CD8-positive, alpha-beta memory T cell (primary cell): Measurements from ENCODE around the gene PDGFA. TPM values are rescaled to one million over a fixed set of nuclear protein-coding genes. Genes with fewer than 3 reads are reported as not detected.

Experiments
- CTCF ChIA-PET: fragments of 350-600 bp; sonication (Branson Sonifier 250); formaldehyde crosslinking; loops from one replicate; lab custom pipeline; 2021; ENCODE audit warnings: antibody characterized with exemption; lab: Charles Lee
- POLR2A ChIA-PET: fragments of 350-600 bp; sonication (Branson Sonifier 250); formaldehyde crosslinking; loops from one replicate; lab custom pipeline; 2021; ENCODE audit warnings: antibody characterized with exemption; lab: Charles Lee
- DNase-seq, 5 donors: peaks; one replicate each; pipeline versions ENCODE4 v3.0.0 to v3.0.0-alpha.2; 2020 to 2022; ENCODE audit warnings: mixed read lengths in 1 of 5
- H3K27ac ChIP-seq: one replicate; pipeline ENCODE4 v1.7.0; 2013; ENCODE audit warnings: low read depth, mild to moderate bottlenecking, low read length, moderate library complexity
- H3K27me3 ChIP-seq: 2 replicates; pipeline ENCODE4 v1.7.0; 2013; ENCODE audit warnings: low read length, mild to moderate bottlenecking; ENCODE audit not compliant: insufficient read depth, poor library complexity, severe bottlenecking
- H3K36me3 ChIP-seq: 2 replicates; pipeline ENCODE4 v1.7.0; 2013; ENCODE audit warnings: mild to moderate bottlenecking, low read length, moderate library complexity; ENCODE audit not compliant: insufficient read depth
- H3K4me1 ChIP-seq: 2 replicates; pipeline ENCODE4 v1.7.0; 2013; ENCODE audit warnings: mild to moderate bottlenecking, low read length, moderate library complexity; ENCODE audit not compliant: insufficient read depth
- H3K4me3 ChIP-seq: 2 replicates; pipeline ENCODE4 v1.7.0; 2013; ENCODE audit warnings: mild to moderate bottlenecking, low read length
- H3K9me3 ChIP-seq: 2 replicates; pipeline ENCODE4 v1.7.0; 2013; ENCODE audit warnings: mild to moderate bottlenecking, low read length
- H3K27ac Mint-ChIP-seq, 8 donors: one replicate each; pipeline ENCODE4 v1.8.0; 2020 to 2021; ENCODE audit warnings: mixed read lengths in 8 of 8, mild to moderate bottlenecking in 6 of 8, inconsistent platforms in 3 of 8, moderate library complexity in 3 of 8
- H3K27me3 Mint-ChIP-seq, 2 donors: one replicate each; pipeline ENCODE4 v1.8.0; 2020 to 2021; ENCODE audit warnings: mixed read lengths in 2 of 2, mild to moderate bottlenecking in 1 of 2, moderate library complexity in 1 of 2
- H3K36me3 Mint-ChIP-seq, 3 donors: one replicate each; pipeline ENCODE4 v1.8.0; 2020 to 2021; ENCODE audit warnings: mixed read lengths in 3 of 3, inconsistent platforms in 1 of 3, mild to moderate bottlenecking in 1 of 3
- H3K4me1 Mint-ChIP-seq, 3 donors: one replicate each; pipeline ENCODE4 v1.8.0; 2020 to 2021; ENCODE audit warnings: mixed read lengths in 3 of 3, inconsistent platforms in 1 of 3, mild to moderate bottlenecking in 1 of 3
- H3K4me3 Mint-ChIP-seq, 7 donors: one replicate each; pipeline ENCODE4 v1.8.0; 2020 to 2021; ENCODE audit warnings: mixed read lengths in 7 of 7, mild to moderate bottlenecking in 6 of 7, moderate library complexity in 4 of 7, inconsistent platforms in 2 of 7
- H3K9me3 Mint-ChIP-seq, 5 donors: one replicate each; pipeline ENCODE4 v1.8.0; 2020 to 2022; ENCODE audit warnings: mixed read lengths in 5 of 5, mild to moderate bottlenecking in 3 of 5, moderate library complexity in 2 of 5, inconsistent platforms in 1 of 5
- polyA plus RNA-seq: library from polyadenylated mRNA; unstranded; fragments of 300-500 nt; fragmentation: Illumina TruSeq; gene quantifications from one replicate; pipeline ENCODE4 v1.2.3, GENCODE V29; 2021
- total RNA-seq, 2 experiments: library from RNA; stranded (reverse); gene quantifications; one replicate each; pipeline ENCODE4 v1.2.3, GENCODE V29; 2021

Gene PDGFA
- total and polyA plus RNA-seq, 3 experiments from 2014 or later = 0.68 to 11.9 (median 11.6) TPM

GRCh38 chr7:512541-513311 lies 6.9 kb downstream of the PDGFA start:
- no peaks in the 10 kb centered on the region for H3K9me3 ChIP-seq
- ChIA-PET CTCF (no interaction called here), POLR2A (no interaction called here)
- H3K36me3 Mint-ChIP-seq = no peaks in the 10 kb centered on the region
- peaks cover 6% of the 10 kb centered on the region for H3K27me3 ChIP-seq
- H3K4me1 Mint-ChIP-seq = peaks cover 7 to 13% (median 11%) of the 10 kb centered on the region in 3 donors
- H3K27ac Mint-ChIP-seq = no peak overlapping the region
- no peak overlapping the region for H3K4me3 ChIP-seq
- no peak for DNase-seq
- H3K9me3 Mint-ChIP-seq = no peaks in the 10 kb centered on the region
- peaks cover 1% of the 10 kb centered on the region for H3K4me1 ChIP-seq
- no peak overlapping the region for H3K4me3 Mint-ChIP-seq
- no peak overlapping the region for H3K27ac ChIP-seq
- H3K36me3 ChIP-seq = no peaks in the 10 kb centered on the region
- H3K27me3 Mint-ChIP-seq = peaks cover 11 to 28% of the 10 kb centered on the region in 2 donors

- no peaks in the 10 kb centered on the region for H3K36me3 ChIP-seq
- no peaks in the 10 kb centered on the region for H3K9me3 ChIP-seq
- no peak overlapping the region for H3K27ac ChIP-seq
- ChIA-PET POLR2A (no interaction called here), CTCF (no interaction called here)
- Mint-ChIP-seq H3K36me3 (no peaks in the 10 kb centered on the region), H3K4me1 (peaks cover 5 to 10% (median 9%) of the 10 kb centered on the region in 3 donors), H3K27me3 (peaks cover 10 to 26% of the 10 kb centered on the region in 2 donors), H3K4me3 (no peak overlapping the region), H3K9me3 (no peaks in the 10 kb centered on the region), H3K27ac (no peak overlapping the region)
- H3K4me3 ChIP-seq = no peak overlapping the region
- H3K27me3 ChIP-seq = peaks cover 3% of the 10 kb centered on the region
- no peak for DNase-seq
- H3K4me1 ChIP-seq = no peaks in the 10 kb centered on the region
Measured at GRCh38 chr7:512146-512510, 7.5 kb downstream of the PDGFA start.

- Histone ChIP-seq H3K9me3 (no peaks in the 10 kb centered on the region), H3K36me3 (no peaks in the 10 kb centered on the region), H3K4me1 (no peaks in the 10 kb centered on the region), H3K27ac (no peak overlapping the region), H3K4me3 (no peak overlapping the region), H3K27me3 (peaks cover 3% of the 10 kb centered on the region)
- Mint-ChIP-seq H3K36me3 (no peaks in the 10 kb centered on the region), H3K9me3 (no peaks in the 10 kb centered on the region), H3K27me3 (peaks cover 10 to 26% of the 10 kb centered on the region in 2 donors), H3K4me1 (peaks cover 5 to 10% (median 9%) of the 10 kb centered on the region in 3 donors), H3K27ac (no peak overlapping the region), H3K4me3 (no peak overlapping the region)
- ChIA-PET CTCF (no interaction called here), POLR2A (no interaction called here)
- DNase-seq = no peak
Measured at GRCh38 chr7:511476-512145, 8.0 kb downstream of the PDGFA start.

GRCh38 chr7:510782-511281 lies 8.8 kb downstream of the PDGFA start:
- H3K9me3 Mint-ChIP-seq = no peaks in the 10 kb centered on the region
- Histone ChIP-seq H3K27ac (no peak overlapping the region), H3K27me3 (peaks cover 3% of the 10 kb centered on the region), H3K9me3 (no peaks in the 10 kb centered on the region), H3K4me1 (no peaks in the 10 kb centered on the region), H3K4me3 (no peak overlapping the region), H3K36me3 (no peaks in the 10 kb centered on the region)
- H3K4me3 Mint-ChIP-seq = no peak overlapping the region
- no peaks in the 10 kb centered on the region for H3K36me3 Mint-ChIP-seq
- peaks cover 7 to 20% of the 10 kb centered on the region in 2 donors for H3K27me3 Mint-ChIP-seq
- ChIA-PET CTCF (no interaction called here), POLR2A (no interaction called here)
- DNase-seq = no peak
- no peak overlapping the region for H3K27ac Mint-ChIP-seq
- peaks cover 0 to 7% (median 6%) of the 10 kb centered on the region in 3 donors for H3K4me1 Mint-ChIP-seq

GRCh38 chr7:510131-510481 lies 9.5 kb downstream of the PDGFA start:
- no peaks in the 10 kb centered on the region for H3K4me1 ChIP-seq
- POLR2A ChIA-PET = no interaction called here
- no peak overlapping the region for H3K4me3 ChIP-seq
- DNase-seq = no peak
- Mint-ChIP-seq H3K4me1 (peaks cover 0 to 7% (median 6%) of the 10 kb centered on the region in 3 donors), H3K27me3 (peaks cover 2 to 12% of the 10 kb centered on the region in 2 donors), H3K9me3 (no peaks in the 10 kb centered on the region), H3K27ac (no peak overlapping the region), H3K36me3 (no peaks in the 10 kb centered on the region), H3K4me3 (no peak overlapping the region)
- H3K36me3 ChIP-seq = no peaks in the 10 kb centered on the region
- no peaks in the 10 kb centered on the region for H3K9me3 ChIP-seq
- H3K27ac ChIP-seq = no peak overlapping the region
- CTCF ChIA-PET = no interaction called here
- no peaks in the 10 kb centered on the region for H3K27me3 ChIP-seq

- no peaks in the 10 kb centered on the region for H3K27me3 ChIP-seq
- CTCF ChIA-PET = no interaction called here
- no peak overlapping the region for H3K4me3 ChIP-seq
- no peak for DNase-seq
- Mint-ChIP-seq H3K36me3 (no peaks in the 10 kb centered on the region), H3K4me1 (peaks cover 0 to 7% (median 6%) of the 10 kb centered on the region in 3 donors), H3K27me3 (peaks cover 0 to 8% of the 10 kb centered on the region in 2 donors), H3K9me3 (no peaks in the 10 kb centered on the region), H3K27ac (no peak overlapping the region), H3K4me3 (no peak overlapping the region)
- no peak overlapping the region for H3K27ac ChIP-seq
- no peaks in the 10 kb centered on the region for H3K9me3 ChIP-seq
- POLR2A ChIA-PET = no interaction called here
- no peaks in the 10 kb centered on the region for H3K36me3 ChIP-seq
- H3K4me1 ChIP-seq = no peaks in the 10 kb centered on the region
Measured at GRCh38 chr7:509426-510130, 10.1 kb downstream of the PDGFA start.

- no peaks in the 10 kb centered on the region for H3K9me3 ChIP-seq
- no peak overlapping the region for H3K27ac ChIP-seq
- no peaks in the 10 kb centered on the region for H3K27me3 ChIP-seq
- no peak for DNase-seq
- H3K4me1 ChIP-seq = no peaks in the 10 kb centered on the region
- H3K36me3 Mint-ChIP-seq = no peaks in the 10 kb centered on the region
- no peaks in the 10 kb centered on the region for H3K9me3 Mint-ChIP-seq
- H3K4me3 Mint-ChIP-seq = no peak overlapping the region
- ChIA-PET POLR2A (no interaction called here), CTCF (no interaction called here)
- no peak overlapping the region for H3K4me3 ChIP-seq
- peaks cover 0 to 2% (median under 1%) of the 10 kb centered on the region in 3 donors for H3K4me1 Mint-ChIP-seq
- peak overlapping the region in 1 of 8 donors; percentile 24 for H3K27ac Mint-ChIP-seq
- no peaks in the 10 kb centered on the region for H3K36me3 ChIP-seq
- peaks cover 0 to 2% of the 10 kb centered on the region in 2 donors for H3K27me3 Mint-ChIP-seq
Measured at GRCh38 chr7:508461-509170, 11.0 kb downstream of the PDGFA start.
